ENCODE results near the gene RNF223.
"Not testable (repeated sequence)": the region's sequence is repeated elsewhere in the genome, so short reads cannot be mapped to it uniquely, and the experiment has no call there.

The RNF223 gene

DNA sequence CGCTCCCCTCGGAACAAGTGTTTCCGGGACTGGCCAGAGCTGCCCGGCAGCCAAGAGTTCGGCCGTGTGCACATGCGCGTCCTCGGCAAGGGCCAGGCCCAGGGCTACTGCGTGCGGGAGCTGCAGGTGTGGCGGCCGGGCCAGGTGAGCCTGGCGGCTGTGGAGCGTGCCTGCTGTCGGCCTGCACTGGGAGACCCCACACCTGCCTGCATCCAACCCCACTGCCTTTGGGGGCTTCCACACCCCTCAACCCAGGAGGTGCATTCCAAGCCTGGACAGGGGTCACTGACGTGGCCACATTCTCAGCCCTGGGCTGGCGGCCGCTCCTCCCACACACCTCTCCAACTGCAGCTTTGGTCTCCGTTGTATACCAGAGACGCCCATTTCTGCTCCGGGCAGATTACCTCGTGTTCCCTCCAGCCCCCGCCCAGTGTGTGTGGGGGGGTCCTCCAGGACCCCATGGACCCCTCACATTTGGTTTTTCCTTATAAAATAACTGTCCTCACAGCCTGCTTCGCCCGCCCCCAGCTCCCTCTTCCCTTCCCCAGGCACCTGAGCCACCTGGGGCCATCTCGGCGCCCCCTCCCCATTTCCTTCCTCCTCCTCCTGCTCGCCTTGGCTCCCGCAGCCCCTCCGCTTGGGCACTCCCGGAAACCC, 6.1 kb downstream of the RNF223 start:
- Histone ChIP-seq H3K79me2 (ENCODE audit: control insufficient read depth, insufficient read depth, low read length) (no peaks in the 10 kb centered on the region), H3K56ac (ENCODE audit: low read length) (no peak overlapping the region), H2AK5ac (ENCODE audit: low read length) (no peak overlapping the region), H4K8ac (ENCODE audit: low read depth, low read length) (no peak overlapping the region), H3K18ac (ENCODE audit: low read length) (no peak overlapping the region), H3K27ac (ENCODE audit: low read depth, low read length) (no peak overlapping the region), H3K27me3 (ENCODE audit: insufficient read depth, low read length, poor library complexity) (no peaks in the 10 kb centered on the region), H3K4me3 (ENCODE audit: low read length) (no peak overlapping the region), H2BK15ac (replicated peaks; ENCODE audit: low read depth) (no peak overlapping the region), H2BK5ac (ENCODE audit: low read length) (no peak overlapping the region), H3K9ac (ENCODE audit: low read length) (no peak overlapping the region), H3K23ac (ENCODE audit: low read length) (no peak overlapping the region), H3K4me1 (ENCODE audit: control insufficient read depth, low read depth, low read length) (no peaks in the 10 kb centered on the region), H3K4me2 (ENCODE audit: low read length) (no peak overlapping the region), H4K5ac (ENCODE audit: low read length) (no peak overlapping the region), H3K36me3 (ENCODE audit: control insufficient read depth, insufficient read depth, low read length) (no peaks in the 10 kb centered on the region), H2BK120ac (ENCODE audit: low read depth, low read length) (no peak overlapping the region), H3K4ac (ENCODE audit: low read depth, low read length) (no peak overlapping the region), H3K79me1 (ENCODE audit: low read length) (no peaks in the 10 kb centered on the region)
- DNase-seq: no peak
- WGBS (ENCODE audit: extremely low coverage, insufficient coverage, low lambda C conversion rate): no CpG with 5 or more reads among the region's 32 CpGs

DNA sequence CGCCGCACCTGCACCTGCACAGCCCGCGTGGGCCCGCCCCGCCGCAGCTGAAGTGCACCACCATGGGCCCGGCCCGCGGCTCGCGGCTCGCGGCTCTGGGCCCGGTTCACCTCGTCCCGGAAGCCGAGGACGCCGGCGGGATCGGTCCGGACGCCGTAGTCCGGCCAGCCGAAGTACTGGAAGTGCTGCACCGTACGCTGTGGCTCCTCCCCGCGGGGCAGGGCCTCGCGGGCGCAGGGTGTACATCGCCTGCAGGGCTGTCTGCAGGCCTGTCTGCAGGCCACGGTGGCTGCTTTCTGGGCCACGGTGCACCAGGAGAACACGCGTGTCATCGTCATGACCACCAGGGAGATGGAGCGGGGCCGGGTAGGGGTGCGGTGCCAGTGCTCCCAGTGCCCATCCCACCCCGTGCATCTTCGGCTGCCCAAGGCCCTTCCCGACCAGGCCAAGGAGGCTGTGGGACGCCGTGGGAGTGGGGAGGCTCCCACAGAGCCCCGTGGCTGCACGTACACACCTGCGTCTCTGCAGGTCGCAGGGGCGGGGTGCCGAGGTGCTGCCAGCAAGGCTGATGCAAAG, 6.7 kb downstream of the RNF223 start:
- Histone ChIP-seq H3K27me3 (ENCODE audit: insufficient read depth, low read length, poor library complexity) (no peaks in the 10 kb centered on the region), H3K36me3 (ENCODE audit: control insufficient read depth, insufficient read depth, low read length) (no peaks in the 10 kb centered on the region), H3K18ac (ENCODE audit: low read length) (no peak overlapping the region), H3K9ac (ENCODE audit: low read length) (no peak overlapping the region), H2BK120ac (ENCODE audit: low read depth, low read length) (no peak overlapping the region), H3K27ac (ENCODE audit: low read depth, low read length) (no peak overlapping the region), H3K4ac (ENCODE audit: low read depth, low read length) (no peak overlapping the region), H3K23ac (ENCODE audit: low read length) (no peak overlapping the region), H3K4me1 (ENCODE audit: control insufficient read depth, low read depth, low read length) (no peaks in the 10 kb centered on the region), H3K79me2 (ENCODE audit: control insufficient read depth, insufficient read depth, low read length) (no peaks in the 10 kb centered on the region), H2BK5ac (ENCODE audit: low read length) (no peak overlapping the region), H3K4me3 (ENCODE audit: low read length) (no peak overlapping the region), H2AK5ac (ENCODE audit: low read length) (no peak overlapping the region), H3K79me1 (ENCODE audit: low read length) (no peaks in the 10 kb centered on the region), H4K8ac (ENCODE audit: low read depth, low read length) (no peak overlapping the region), H3K56ac (ENCODE audit: low read length) (no peak overlapping the region), H2BK15ac (replicated peaks; ENCODE audit: low read depth) (no peak overlapping the region), H4K5ac (ENCODE audit: low read length) (no peak overlapping the region), H3K4me2 (ENCODE audit: low read length) (no peak overlapping the region)
- WGBS (ENCODE audit: extremely low coverage, insufficient coverage, low lambda C conversion rate): no CpG with 5 or more reads among the region's 54 CpGs
- DNase-seq: no peak

DNA sequence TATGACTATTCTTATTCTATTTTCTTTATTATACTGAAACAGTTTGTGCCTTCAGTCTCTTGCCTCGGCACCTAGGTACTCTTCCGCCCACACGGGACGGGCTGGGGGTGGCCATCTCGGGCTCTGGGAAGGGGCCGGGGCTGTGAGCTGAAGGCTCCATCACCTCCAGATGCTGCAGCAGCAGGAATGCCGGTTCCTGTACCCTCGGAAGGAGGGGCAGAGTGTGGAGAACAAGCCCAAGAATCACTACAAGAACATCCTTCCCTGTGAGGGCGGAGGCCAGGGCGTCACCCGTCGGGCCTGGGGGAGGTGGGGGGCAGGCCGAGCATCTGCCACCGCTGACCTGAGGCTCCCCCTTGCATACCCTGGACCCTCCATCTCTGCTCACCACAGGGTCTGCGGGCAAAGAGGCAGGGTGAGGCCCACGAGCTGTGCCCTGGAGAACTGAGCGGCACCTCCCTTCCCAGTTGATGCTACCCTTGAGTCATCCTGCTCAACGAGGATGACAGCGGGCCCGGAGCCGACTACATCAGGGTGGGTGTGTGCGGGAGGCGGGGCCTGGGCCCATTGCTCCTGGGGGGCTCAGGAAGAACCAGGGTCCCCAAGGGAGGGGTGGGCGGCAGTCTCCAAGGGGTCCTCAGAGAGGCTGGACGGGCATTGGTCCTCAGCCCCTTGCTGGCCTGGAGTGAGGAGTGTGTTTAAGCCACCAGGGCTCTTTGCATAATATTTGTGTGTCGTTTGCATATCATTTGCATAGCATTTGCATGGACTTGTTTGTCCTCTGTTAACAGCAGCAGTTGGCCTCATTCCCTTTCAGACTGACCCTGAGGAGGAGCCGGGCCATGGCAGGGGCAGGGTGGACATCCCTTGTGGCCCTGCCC, 7.5 kb downstream of the RNF223 start:
- Histone ChIP-seq H4K8ac (ENCODE audit: low read depth, low read length) (no peak overlapping the region), H3K23ac (ENCODE audit: low read length) (no peak overlapping the region), H4K5ac (ENCODE audit: low read length) (no peak overlapping the region), H3K4ac (ENCODE audit: low read depth, low read length) (no peak overlapping the region), H2BK120ac (ENCODE audit: low read depth, low read length) (no peak overlapping the region), H3K79me2 (ENCODE audit: control insufficient read depth, insufficient read depth, low read length) (no peaks in the 10 kb centered on the region), H3K27ac (ENCODE audit: low read depth, low read length) (no peak overlapping the region), H2BK15ac (replicated peaks; ENCODE audit: low read depth) (no peak overlapping the region), H2AK5ac (ENCODE audit: low read length) (no peak overlapping the region), H3K56ac (ENCODE audit: low read length) (no peak overlapping the region), H3K79me1 (ENCODE audit: low read length) (no peaks in the 10 kb centered on the region), H3K18ac (ENCODE audit: low read length) (no peak overlapping the region), H3K4me1 (ENCODE audit: control insufficient read depth, low read depth, low read length) (no peaks in the 10 kb centered on the region), H2BK5ac (ENCODE audit: low read length) (no peak overlapping the region), H3K4me3 (ENCODE audit: low read length) (no peak overlapping the region), H3K9ac (ENCODE audit: low read length) (no peak overlapping the region), H3K27me3 (ENCODE audit: insufficient read depth, low read length, poor library complexity) (no peaks in the 10 kb centered on the region), H3K4me2 (ENCODE audit: low read length) (no peak overlapping the region), H3K36me3 (ENCODE audit: control insufficient read depth, insufficient read depth, low read length) (no peaks in the 10 kb centered on the region)
- DNase-seq: no peak
- WGBS (ENCODE audit: extremely low coverage, insufficient coverage, low lambda C conversion rate): no CpG with 5 or more reads among the region's 27 CpGs

DNA sequence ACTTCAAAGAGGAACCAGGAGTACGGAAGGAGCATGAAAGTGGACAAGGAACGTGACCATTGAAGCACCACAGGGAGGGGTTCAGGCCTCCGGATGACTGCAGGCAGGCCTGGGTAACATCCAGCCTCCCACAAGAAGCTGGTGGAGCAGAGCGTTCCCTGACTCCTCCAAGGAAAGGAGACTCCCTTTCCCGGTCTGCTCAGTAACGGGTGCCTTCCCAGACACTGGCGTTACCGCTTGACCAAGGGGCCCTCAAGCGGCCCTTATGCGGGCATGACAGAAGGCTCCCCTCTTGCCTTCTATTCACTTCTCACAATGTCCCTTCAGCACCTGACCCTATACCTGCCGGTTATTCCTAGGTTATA, 8.2 kb downstream of the RNF223 start:
- not testable (repeated sequence) for DNase-seq; H2BK5ac ChIP-seq (ENCODE audit: low read length); H3K27me3 ChIP-seq (ENCODE audit: insufficient read depth, low read length, poor library complexity); H4K5ac ChIP-seq (ENCODE audit: low read length); H3K4ac ChIP-seq (ENCODE audit: low read depth, low read length); H2AK5ac ChIP-seq (ENCODE audit: low read length); H4K8ac ChIP-seq (ENCODE audit: low read depth, low read length); H3K56ac ChIP-seq (ENCODE audit: low read length); H3K27ac ChIP-seq (ENCODE audit: low read depth, low read length); H2BK15ac ChIP-seq (replicated peaks; ENCODE audit: low read depth); H3K4me2 ChIP-seq (ENCODE audit: low read length); H3K4me1 ChIP-seq (ENCODE audit: control insufficient read depth, low read depth, low read length); H2BK120ac ChIP-seq (ENCODE audit: low read depth, low read length); H3K36me3 ChIP-seq (ENCODE audit: control insufficient read depth, insufficient read depth, low read length); H3K79me2 ChIP-seq (ENCODE audit: control insufficient read depth, insufficient read depth, low read length); H3K79me1 ChIP-seq (ENCODE audit: low read length); H3K18ac ChIP-seq (ENCODE audit: low read length); H3K4me3 ChIP-seq (ENCODE audit: low read length); H3K23ac ChIP-seq (ENCODE audit: low read length); H3K9ac ChIP-seq (ENCODE audit: low read length)
- WGBS (ENCODE audit: extremely low coverage, insufficient coverage, low lambda C conversion rate): no CpG with 5 or more reads among the region's 11 CpGs

DNA sequence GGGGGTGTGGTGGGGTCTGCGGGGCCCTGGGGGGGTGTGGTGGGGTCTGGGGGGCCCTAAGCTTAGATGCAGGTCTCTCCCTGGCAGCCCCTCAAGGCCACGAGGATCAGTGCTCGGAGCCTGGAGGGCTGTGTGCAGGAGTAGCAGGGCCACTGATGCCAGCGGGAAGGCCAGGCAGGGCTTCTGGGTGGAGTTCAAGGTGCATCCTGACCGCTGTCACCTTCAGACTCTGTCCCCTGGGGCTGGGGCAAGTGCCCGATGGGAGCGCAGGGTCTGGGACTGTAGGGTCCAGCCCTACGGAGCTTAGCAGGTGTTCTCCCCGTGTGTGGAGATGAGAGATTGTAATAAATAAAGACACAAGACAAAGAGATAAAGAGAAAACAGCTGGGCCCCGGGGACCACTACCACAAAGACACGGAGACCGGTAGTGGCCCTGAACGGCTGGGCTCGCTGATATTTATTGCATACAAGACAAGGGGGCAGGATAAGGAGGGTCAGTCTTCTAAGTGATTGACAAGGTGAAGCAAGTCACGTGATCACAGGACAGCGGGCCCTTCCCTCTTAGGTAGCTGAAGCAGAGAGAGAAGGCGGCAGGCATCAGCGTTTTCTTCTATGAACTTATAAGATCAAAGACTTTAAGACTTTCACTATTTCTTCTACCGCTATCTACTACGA, 8.7 kb downstream of the RNF223 start:
- no CpG with 5 or more reads among the region's 20 CpGs for WGBS (ENCODE audit: extremely low coverage, insufficient coverage, low lambda C conversion rate)
- Histone ChIP-seq H3K4me2 (ENCODE audit: low read length) (no peak overlapping the region), H3K27me3 (ENCODE audit: insufficient read depth, low read length, poor library complexity) (peaks cover 2% of the 10 kb centered on the region)

More for the DNA sequence above, 8.7 kb downstream of the RNF223 start:
- H3K36me3 ChIP-seq (ENCODE audit: control insufficient read depth, insufficient read depth, low read length): no peaks in the 10 kb centered on the region
- H2AK5ac ChIP-seq (ENCODE audit: low read length): no peak overlapping the region
- H3K79me2 ChIP-seq (ENCODE audit: control insufficient read depth, insufficient read depth, low read length): no peaks in the 10 kb centered on the region
- H3K27ac ChIP-seq (ENCODE audit: low read depth, low read length): no peak overlapping the region
- no peak overlapping the region for H3K9ac ChIP-seq (ENCODE audit: low read length)
- no peak overlapping the region for H4K5ac ChIP-seq (ENCODE audit: low read length)
- H3K56ac ChIP-seq (ENCODE audit: low read length): no peak overlapping the region
- no peak overlapping the region for H3K23ac ChIP-seq (ENCODE audit: low read length)
- no peak overlapping the region for H2BK5ac ChIP-seq (ENCODE audit: low read length)
- H3K4ac ChIP-seq (ENCODE audit: low read depth, low read length): no peak overlapping the region
- H3K18ac ChIP-seq (ENCODE audit: low read length): no peak overlapping the region
- no peak overlapping the region for H2BK120ac ChIP-seq (ENCODE audit: low read depth, low read length)
- no peak overlapping the region for H3K4me3 ChIP-seq (ENCODE audit: low read length)
- no peak for DNase-seq
- no peak overlapping the region for H4K8ac ChIP-seq (ENCODE audit: low read depth, low read length)
- H2BK15ac ChIP-seq (replicated peaks; ENCODE audit: low read depth): no peak overlapping the region
- H3K79me1 ChIP-seq (ENCODE audit: low read length): no peaks in the 10 kb centered on the region
- H3K4me1 ChIP-seq (ENCODE audit: control insufficient read depth, low read depth, low read length): no peaks in the 10 kb centered on the region

All from mesendoderm (in vitro differentiated cells).